SKM-1 (cell line): ENCODE measurements around the gene DDAH2.

Source experiments
- DNase-seq: peaks from one replicate; lab custom pipeline; 2025; ENCODE audit not compliant: unreplicated experiment; lab: John Stamatoyannopoulos, UW

The DDAH2 gene

DNA sequence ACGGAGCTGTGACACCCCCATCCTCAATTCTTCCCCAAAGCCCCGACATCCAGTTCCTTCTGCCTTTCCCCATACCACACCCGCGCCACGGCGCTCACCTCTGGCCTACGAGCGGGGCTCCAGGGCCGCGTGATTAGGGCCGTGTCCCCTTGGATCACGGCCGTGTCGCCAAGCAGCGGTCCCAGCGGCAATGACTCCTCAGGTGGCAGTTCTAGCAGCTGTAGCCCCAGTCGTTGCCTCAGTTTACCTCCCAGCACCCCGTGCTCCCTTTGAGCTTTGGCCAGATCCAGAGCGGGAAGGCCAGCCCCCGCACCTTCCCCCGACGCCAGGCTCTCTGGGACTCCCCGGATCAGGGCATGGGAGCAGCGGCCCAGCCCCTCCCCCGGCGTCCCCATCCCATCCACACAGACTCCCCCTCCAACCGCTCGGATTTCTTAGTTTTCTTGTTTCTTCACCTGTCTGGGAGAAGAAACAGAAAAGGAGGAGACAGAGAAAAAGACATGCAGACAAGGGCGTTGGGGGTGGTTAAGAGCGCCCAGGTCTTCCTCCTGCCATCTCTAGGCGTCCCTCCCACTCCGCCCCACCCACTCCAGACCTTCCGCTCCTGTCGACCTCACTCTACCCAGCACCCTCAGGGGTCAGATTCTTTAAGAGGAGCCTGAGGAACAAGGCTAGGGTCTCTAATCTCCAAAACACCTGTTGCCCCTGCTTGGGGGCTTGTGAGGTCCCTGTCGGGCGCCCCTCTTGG lies at the start of gene DDAH2:
Gene DDAH2, minus strand, starts transcription at position 533 of the 748 bp plus-strand sequence. Its CDS starts 138 bp downstream, at position 395.
- no peak for DNase-seq

DNA sequence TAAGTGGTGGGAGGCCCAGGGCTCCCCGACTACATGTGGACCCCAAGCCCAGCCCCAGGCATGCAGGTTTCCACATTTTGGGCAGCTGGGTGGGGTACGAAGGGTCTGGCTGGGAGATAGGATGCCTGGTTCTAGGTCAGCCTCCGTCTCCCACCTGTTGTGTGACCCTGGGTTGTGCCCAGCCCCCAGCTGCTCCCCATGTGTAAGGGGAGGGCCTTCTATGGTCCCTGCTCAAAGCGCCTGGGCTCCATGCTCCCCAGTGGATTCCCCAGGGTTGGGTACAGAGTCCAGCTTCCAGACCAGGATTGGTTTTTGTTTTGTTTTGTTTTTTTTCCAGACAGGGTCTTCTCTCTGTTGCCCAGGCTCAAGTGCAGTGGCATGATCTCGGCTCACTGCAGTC lies 49.1 kb upstream of the DDAH2 start:
- no peak for DNase-seq

GRCh38 chr6:31777667-31778050 lies 48.6 kb upstream of the DDAH2 start:
- no peak for DNase-seq

- DNase-seq: peak; percentile 66
These were observed 48.0 kb upstream of the DDAH2 start, which contains the start of gene VWA7 for GRCh38 chr6:31776989-31777666. Gene VWA7, minus strand, starts transcription at chr6:31777328. Its CDS starts 549 bp downstream, at chr6:31776779.

DNA sequence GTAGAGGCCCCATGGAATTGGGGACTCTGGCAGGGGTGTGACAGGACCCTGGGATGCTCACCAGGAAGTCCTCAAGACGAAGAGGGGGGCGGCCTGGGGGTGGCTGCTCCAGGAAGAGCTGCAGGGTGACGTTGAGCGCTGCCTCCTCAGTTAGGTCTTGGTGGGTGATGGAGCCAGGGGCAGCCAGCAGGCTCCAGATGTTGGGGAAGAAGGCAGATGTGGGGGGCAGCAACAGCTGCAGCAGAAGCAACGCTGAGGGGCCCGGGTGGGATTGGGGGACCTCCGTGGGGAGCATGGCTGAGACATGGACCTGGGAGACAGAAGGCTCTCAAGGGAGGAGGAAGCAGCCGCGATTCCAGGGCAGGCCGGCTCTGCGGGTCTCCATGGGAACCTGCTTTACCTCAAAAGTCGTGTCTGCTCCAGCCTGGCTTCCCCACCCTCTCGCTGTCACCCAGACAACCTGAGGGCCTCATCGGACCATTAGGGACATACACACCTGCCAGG lies 47.4 kb upstream of the DDAH2 start:
- DNase-seq: no peak

DNA sequence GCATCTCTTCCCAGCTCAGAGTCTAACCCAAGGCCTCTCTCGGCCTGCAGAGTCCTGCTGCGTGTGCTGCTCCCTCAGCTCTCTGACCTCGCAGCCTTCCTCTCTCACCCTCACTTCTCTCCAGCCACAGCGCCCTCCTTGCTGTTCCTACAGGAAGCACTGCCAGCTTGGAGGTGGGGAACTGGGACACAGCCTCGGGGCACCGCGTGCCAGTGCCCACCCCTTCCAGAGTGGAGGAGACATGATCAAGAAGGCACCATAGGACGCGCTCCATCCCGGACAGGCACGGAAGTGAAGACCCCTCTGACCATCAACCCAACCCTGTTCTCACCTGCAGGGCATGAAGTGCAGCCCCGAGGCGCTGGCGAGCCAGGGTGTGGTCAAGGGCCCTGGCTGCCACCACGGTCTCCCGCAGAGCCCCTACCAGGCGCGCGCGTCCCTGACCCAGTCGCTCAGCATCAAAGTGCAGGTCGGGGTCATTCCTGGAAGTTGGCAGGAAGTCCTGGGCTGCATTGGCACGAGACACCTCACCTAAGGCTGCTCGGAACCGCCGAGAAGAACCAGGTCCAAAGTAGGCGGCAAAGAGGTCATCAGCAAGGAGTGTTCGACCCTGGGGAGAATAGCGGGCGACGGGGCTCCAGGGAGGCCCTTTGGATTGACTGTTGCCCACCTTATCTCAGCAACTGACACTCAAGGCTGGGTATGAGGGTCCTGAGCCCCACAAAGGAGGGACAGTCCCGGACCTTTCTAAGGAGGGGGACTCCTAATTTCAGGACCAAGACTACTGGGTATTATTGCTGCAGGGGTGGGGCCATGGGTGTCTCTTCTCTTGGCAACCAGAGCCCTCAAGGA lies 46.8 kb upstream of the DDAH2 start:
- no peak for DNase-seq

DNA sequence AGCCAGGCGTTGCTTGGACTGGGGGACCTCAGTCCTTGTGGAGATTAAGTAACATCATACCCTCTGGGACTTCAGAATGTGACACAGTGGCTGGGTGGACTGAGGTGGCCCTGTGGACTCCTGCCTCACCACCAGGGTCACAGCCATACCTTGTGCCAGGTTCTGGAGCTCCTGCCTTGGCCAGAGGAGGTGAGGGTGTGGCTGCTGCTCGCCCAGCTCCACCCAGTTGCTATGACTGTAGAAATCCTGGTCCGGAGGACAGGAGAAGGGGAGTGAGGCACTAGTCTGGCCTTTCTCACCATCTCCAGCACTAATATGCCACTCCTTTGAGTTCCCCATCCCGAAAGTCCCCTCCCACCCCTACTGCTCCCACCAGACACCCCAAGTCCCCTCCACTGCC lies 46.1 kb upstream of the DDAH2 start:
- DNase-seq: no peak

- DNase-seq: no peak
These were observed 42.9 kb upstream of the DDAH2 start for GRCh38 chr6:31771992-31772358.

DNA sequence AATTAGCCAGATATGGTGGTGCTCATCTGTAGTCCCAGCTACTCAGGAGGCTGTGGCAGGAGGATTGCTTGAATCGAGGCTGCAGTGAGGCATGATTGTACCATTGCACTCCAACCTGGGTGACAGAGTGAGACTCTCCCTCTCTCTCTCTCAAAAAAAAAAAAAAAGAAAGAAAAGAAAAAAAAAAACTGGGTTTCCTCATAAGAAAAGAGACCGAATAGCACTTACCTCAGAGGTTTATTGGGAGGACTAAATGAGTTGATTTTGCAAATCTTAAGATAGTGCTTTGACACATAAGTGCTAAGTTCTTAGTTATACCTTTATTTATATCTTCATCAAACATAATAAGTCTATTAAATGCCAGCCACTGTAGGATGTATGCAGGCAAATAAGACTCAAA lies 41.8 kb upstream of the DDAH2 start:
- DNase-seq: no peak

GRCh38 chr6:31769684-31770371 lies 40.7 kb upstream of the DDAH2 start:
- peak; percentile 68 for DNase-seq

GRCh38 chr6:31768363-31769257 lies 39.5 kb upstream of the DDAH2 start:
- no peak for DNase-seq

- no peak for DNase-seq
These were observed 38.1 kb upstream of the DDAH2 start for GRCh38 chr6:31767096-31767645.

DNA sequence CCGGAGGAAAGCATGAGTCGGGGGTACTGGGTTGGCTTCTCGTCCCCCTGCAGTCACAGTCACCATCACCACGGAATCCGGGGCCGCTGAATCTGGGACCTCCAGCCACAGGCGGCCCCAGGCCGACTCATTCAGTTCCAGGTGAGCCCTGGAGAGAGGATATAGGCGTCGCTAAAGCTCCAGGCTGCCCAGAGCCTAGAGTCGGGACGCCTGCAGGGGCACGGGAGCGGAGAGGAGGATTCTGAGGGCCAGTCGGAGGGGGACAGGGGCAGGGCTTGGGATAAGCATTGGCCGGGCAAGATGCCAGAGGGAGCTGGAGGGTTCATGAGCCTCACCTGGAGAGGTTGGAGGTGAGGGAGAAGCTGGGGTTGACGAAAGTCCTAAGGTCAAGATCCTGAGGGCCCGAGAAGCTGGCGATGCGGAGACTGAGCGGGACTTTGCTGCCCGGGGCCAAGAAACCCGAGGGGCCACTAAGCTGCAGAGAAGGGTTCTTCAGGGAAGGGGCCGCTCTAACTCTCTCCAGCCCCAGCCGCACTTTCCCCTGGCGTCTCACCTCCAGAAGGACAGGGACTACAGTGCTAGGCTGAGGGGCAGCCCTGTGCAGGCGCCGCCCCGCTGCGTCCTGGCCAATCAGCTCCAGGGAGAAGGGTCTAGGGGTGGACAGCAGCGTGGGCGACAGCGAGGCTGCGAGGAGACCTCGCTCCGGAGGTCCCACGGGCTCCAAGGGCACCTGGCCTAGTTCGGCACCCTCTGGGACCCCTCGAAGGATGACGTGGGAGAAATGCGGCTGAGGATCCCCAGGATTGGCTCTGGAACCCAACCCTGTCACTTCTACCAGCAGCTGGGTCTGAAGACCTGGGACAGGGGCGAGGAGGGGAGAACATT lies 37.1 kb upstream of the DDAH2 start:
- DNase-seq: no peak

DNA sequence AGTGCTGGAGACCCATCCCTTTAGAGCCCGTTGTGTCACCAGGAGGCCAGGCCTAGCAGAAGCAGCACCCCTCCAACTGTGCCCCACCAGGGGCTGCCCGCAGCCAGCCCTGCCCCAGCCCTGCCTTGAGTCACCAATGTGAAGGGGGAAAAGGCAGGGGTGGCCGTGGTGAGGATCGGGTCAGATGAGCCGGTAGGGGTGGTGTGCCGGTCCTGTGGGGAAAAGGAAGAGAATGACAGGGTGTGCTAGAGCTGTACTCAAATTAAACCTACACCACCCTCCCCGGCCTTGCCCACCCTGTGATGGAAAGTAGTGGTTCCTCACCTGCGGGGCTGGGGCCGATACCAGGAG lies 36.4 kb upstream of the DDAH2 start:
- no peak for DNase-seq

GRCh38 chr6:31764198-31764597 lies 35.1 kb upstream of the DDAH2 start:
- no peak for DNase-seq

- no peak for DNase-seq
These were observed 34.5 kb upstream of the DDAH2 start for GRCh38 chr6:31763619-31763940.

GRCh38 chr6:31762878-31763618 lies 33.9 kb upstream of the DDAH2 start:
- DNase-seq: no peak

DNA sequence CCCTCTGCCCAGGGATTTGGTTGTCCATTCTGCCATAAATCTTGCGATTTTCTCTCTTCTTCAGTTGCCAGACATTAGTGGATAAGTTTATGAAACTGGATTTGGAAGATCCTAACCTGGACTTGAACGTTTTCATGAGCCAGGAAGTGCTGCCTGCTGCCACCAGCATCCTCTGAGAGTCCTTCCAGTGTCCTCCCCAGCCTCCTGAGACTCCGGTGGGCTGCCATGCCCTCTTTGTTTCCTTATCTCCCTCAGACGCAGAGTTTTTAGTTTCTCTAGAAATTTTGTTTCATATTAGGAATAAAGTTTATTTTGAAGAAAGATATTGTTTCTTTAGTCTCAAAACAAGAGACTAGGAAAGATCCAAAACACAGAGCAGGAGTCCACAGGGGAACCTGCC lies 33.3 kb upstream of the DDAH2 start, which contains the start of gene SAPCD1:
Gene SAPCD1, plus strand, starts transcription at position 301 of the 400 bp plus-strand sequence. CDS start 399 bp downstream, outside the sequence.
- DNase-seq: no peak
